Activated CD8-positive, alpha-beta T cell treated with anti-CD3 and anti-CD28 coated beads for 36 hours (primary cell): ENCODE results near the gene PTPRK. TPM values are rescaled to one million over a fixed set of nuclear protein-coding genes. Genes with fewer than 3 reads are reported as not detected.

ENCODE experiments used
- ATAC-seq: fragments of 200-7000 bp; cut with Tn5 transposase; one replicate; pipeline ENCODE4 v1.10.0; 2021; ENCODE audit warnings: mild to moderate bottlenecking, moderate library complexity
- CTCF ChIA-PET: fragments of 350-600 bp; sonication (Branson Sonifier 250); formaldehyde crosslinking; loops from one replicate; lab custom pipeline; 2021; ENCODE audit warnings: antibody characterized with exemption; lab: Charles Lee
- POLR2A ChIA-PET: fragments of 350-600 bp; sonication (Branson Sonifier 250); formaldehyde crosslinking; loops from one replicate; lab custom pipeline; 2021; ENCODE audit warnings: antibody characterized with exemption; lab: Charles Lee
- DNase-seq: peaks from one replicate; pipeline ENCODE4 v3.0.0-alpha.2; 2020
- H3K27ac Mint-ChIP-seq: one replicate; pipeline ENCODE4 v1.8.0; 2021; ENCODE audit warnings: mild to moderate bottlenecking, mixed read lengths
- H3K27me3 Mint-ChIP-seq: one replicate; pipeline ENCODE4 v1.8.0; 2021; ENCODE audit warnings: mixed read lengths
- H3K36me3 Mint-ChIP-seq: one replicate; pipeline ENCODE4 v1.8.0; 2021; ENCODE audit warnings: low read depth, mixed read lengths
- H3K4me1 Mint-ChIP-seq: one replicate; pipeline ENCODE4 v1.8.0; 2021; ENCODE audit warnings: low read depth, mixed read lengths
- H3K4me3 Mint-ChIP-seq: one replicate; pipeline ENCODE4 v1.8.0; 2021; ENCODE audit warnings: mild to moderate bottlenecking, moderate library complexity, mixed read lengths
- H3K9me3 Mint-ChIP-seq: one replicate; pipeline ENCODE4 v1.8.0; 2021; ENCODE audit warnings: mixed read lengths
- intact Hi-C: fragments of 100-400 bp; cut with micrococcal nuclease; formaldehyde crosslinking; loops from one replicate; pipeline ENCODE4 v1.10.0; 2022
- total RNA-seq, 2 experiments: library from RNA; stranded (reverse); gene quantifications; one replicate each; pipeline ENCODE4 v1.2.3, GENCODE V29; 2021
- TF ChIP-seq, protein P1 (sequence below): fragments of 200-600 bp; IDR thresholded peaks from one replicate; pipeline ENCODE4 v1.8.0; 2022; ENCODE audit warnings: antibody characterized with exemption, mild to moderate bottlenecking

The PTPRK gene
- total RNA-seq, 2 experiments from 2014 or later = 7.7 to 8.9 TPM

DNA sequence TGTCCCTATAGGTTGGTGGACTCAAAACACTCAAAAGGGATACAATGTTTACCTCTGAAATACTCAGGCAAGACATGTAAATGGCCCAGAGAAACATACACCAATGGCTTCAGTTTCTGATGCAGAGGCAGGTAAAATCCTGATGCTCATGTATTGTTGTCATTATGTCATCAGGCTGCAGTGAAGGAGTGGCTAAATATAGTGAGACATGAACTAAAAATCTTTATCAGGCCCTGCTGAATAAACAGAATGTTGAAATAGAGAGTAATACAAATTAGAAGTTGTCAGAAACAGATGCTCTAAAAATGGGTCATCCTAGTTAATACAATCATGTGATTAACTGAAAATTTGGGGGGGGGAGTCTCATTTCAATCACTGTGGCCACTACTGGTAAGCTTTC is 20.4 kb downstream of the PTPRK start:
- TF ChIP-seq, protein P1, sequence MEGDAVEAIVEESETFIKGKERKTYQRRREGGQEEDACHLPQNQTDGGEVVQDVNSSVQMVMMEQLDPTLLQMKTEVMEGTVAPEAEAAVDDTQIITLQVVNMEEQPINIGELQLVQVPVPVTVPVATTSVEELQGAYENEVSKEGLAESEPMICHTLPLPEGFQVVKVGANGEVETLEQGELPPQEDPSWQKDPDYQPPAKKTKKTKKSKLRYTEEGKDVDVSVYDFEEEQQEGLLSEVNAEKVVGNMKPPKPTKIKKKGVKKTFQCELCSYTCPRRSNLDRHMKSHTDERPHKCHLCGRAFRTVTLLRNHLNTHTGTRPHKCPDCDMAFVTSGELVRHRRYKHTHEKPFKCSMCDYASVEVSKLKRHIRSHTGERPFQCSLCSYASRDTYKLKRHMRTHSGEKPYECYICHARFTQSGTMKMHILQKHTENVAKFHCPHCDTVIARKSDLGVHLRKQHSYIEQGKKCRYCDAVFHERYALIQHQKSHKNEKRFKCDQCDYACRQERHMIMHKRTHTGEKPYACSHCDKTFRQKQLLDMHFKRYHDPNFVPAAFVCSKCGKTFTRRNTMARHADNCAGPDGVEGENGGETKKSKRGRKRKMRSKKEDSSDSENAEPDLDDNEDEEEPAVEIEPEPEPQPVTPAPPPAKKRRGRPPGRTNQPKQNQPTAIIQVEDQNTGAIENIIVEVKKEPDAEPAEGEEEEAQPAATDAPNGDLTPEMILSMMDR = no peak
- Mint-ChIP-seq H3K27me3 (no peaks in the 10 kb centered on the region), H3K4me1 (no peaks in the 10 kb centered on the region), H3K4me3 (no peak overlapping the region), H3K36me3 (no peaks in the 10 kb centered on the region), H3K9me3 (no peaks in the 10 kb centered on the region), H3K27ac (no peak overlapping the region)
- ATAC-seq = no peak
- POLR2A ChIA-PET = interaction anchor here (0.7 kb wide), 1 partner anchor 253 kb away, joined by 3 read pairs; no protein-coding TSS in a partner anchor
- intact Hi-C loops = no loop called here
- CTCF ChIA-PET = no interaction called here
- no peak for DNase-seq

DNA sequence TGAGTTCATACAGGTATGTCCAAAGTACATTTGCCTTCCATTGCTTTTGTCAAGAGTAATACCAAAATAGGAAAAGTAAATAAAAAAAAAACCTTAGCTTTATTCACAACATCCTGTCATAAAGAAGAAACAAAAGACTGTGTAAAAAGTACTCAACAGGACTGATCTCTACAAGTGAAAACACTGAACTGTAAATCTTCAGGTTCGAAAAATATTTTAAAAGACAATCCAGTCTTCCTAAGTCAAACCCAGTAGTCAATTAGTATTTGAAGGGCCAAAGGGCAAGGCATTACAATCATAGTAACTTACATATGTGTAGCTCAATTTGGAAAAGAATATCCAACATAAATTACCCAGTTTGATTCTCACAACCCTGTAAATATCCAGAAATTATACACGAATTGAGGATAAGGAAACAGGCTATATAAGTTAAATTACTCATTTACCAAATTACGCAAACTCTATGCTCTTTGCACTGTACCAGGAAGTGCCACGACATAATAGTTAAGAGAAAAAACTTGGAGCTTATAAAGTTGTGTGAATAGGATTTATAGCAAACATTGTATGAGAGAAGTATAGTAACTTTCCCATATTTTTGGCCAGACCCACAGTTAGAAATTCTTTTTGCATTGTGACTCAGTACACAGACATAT is 21.2 kb downstream of the PTPRK start:
- Mint-ChIP-seq H3K27me3 (no peaks in the 10 kb centered on the region), H3K27ac (no peak overlapping the region), H3K9me3 (no peaks in the 10 kb centered on the region), H3K4me1 (no peaks in the 10 kb centered on the region), H3K4me3 (no peak overlapping the region), H3K36me3 (no peaks in the 10 kb centered on the region)
- DNase-seq (no peak), ATAC-seq (no peak)
- TF ChIP-seq, protein P1 = no peak
- ChIA-PET CTCF (no interaction called here), POLR2A (no interaction called here)
- intact Hi-C loops = no loop called here

DNA sequence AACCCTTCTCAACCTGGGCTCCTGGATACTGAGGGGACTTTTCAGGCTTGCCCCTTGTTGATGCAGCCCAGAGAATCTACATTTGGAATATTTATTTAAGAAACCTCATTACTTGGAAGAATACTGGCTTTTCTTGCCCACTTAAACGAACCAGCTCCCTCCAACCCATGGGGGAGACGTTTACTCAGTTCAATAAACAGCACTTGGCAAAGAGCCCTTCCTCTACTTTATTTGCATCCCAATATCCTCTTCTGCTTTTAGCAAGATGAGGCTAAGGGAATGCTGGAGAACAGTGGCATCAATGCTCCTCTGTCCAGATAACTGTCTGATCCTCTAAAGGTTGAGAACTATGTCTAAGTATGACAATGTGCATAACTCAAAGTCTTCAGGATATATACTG is 22.2 kb downstream of the PTPRK start:
- Mint-ChIP-seq H3K4me1 (no peaks in the 10 kb centered on the region), H3K27ac (no peak overlapping the region), H3K4me3 (no peak overlapping the region), H3K27me3 (peaks cover 3% of the 10 kb centered on the region), H3K36me3 (no peaks in the 10 kb centered on the region), H3K9me3 (no peaks in the 10 kb centered on the region)
- ChIA-PET POLR2A (interaction anchor here (0.6 kb wide), 1 partner anchor 174 kb away, joined by 6 read pairs; no protein-coding TSS in a partner anchor), CTCF (no interaction called here)
- TF ChIP-seq, protein P1 = no peak
- intact Hi-C loops = no loop called here
- no peak for ATAC-seq
- no peak for DNase-seq

DNA sequence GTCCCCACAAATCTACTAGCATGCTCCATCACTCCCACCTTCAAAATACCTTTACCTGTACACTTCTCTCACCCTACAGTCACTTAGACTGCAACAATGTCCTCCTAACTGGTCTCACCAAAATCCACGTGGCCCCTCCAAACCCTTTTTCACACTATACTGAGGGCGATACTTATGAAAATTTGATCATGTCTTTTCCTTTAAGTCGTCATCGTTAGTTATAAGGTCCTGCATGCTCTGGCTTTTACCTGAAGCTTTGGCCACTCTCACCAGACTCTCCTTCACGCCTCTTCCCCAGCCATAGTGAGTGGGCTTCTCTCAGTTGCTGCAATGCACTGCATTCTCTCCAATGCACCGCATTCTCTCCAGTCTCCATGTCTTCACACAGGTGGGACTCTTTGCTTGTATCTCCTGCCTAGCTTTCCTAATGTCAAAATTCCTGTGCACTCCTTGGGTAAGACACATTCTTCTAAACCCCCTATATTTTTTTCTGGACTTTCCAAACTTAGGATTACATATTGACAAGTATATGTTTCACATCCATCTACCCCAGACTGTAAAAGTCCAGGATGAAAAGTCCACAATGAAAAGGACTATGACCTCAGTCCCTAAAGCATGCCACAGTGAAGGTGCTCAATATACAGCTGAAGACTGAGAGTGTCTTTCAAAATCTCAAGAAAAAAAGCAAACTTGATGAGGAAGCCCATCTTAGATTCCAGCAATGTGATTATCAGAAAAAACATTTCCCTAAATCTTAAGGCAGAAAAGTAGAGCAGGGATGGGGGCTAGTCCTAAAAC is 24.7 kb downstream of the PTPRK start:
- Mint-ChIP-seq H3K4me3 (no peak overlapping the region), H3K4me1 (no peaks in the 10 kb centered on the region), H3K27me3 (peaks cover 3% of the 10 kb centered on the region), H3K36me3 (no peaks in the 10 kb centered on the region), H3K27ac (no peak overlapping the region), H3K9me3 (no peaks in the 10 kb centered on the region)
- TF ChIP-seq, protein P1 = no peak
- ATAC-seq (no peak), DNase-seq (no peak)
- ChIA-PET POLR2A (interaction anchor here (0.9 kb wide), 1 partner anchor 12 kb away, joined by 3 read pairs; no protein-coding TSS in a partner anchor), CTCF (no interaction called here)
- intact Hi-C loops = no loop called here

DNA sequence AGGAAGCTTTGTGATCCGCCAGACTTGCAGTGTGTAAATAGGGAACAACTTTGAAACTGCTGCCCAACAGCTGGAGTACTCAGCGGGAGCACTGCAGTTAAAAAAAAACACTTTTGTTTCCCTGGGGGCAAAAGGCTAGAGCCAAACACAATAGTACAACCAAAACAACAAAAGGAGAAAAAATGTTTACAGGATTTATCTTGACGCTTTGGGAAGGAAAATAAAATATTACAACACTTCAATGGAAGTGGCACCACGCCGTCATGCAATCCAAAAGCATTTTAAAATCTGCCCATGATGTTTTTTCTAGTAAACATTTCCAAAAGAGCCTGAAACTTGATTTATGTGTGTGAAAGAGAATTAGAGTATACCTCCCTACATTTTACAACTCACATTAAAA is 26.0 kb downstream of the PTPRK start:
- TF ChIP-seq, protein P1 = no peak
- ChIA-PET CTCF (no interaction called here), POLR2A (interaction anchor here (0.8 kb wide), 1 partner anchor 1051 kb away, joined by 3 read pairs; no protein-coding TSS in a partner anchor)
- no peaks in the 10 kb centered on the region for H3K36me3 Mint-ChIP-seq
- no peaks in the 10 kb centered on the region for H3K4me1 Mint-ChIP-seq
- intact Hi-C loops = no loop called here
- H3K27me3 Mint-ChIP-seq = peaks cover 3% of the 10 kb centered on the region
- H3K9me3 Mint-ChIP-seq = no peaks in the 10 kb centered on the region
- ATAC-seq = no peak
- H3K27ac Mint-ChIP-seq = no peak overlapping the region
- H3K4me3 Mint-ChIP-seq = no peak overlapping the region
- no peak for DNase-seq
